Ascending aorta (tissue), 2 donors: ENCODE measurements around the gene TMEM266. TPM values are rescaled to one million over a fixed set of nuclear protein-coding genes. Genes with fewer than 3 reads are reported as not detected.

ENCODE experiments used
- DNase-seq, 2 donors: peaks; one replicate each; pipeline ENCODE4 v3.0.0-alpha.2; 2019; ENCODE audit warnings: low spot score in 2 of 2
- H3K27ac ChIP-seq, 2 donors: fragments of 200-600 bp; sonication (generic); one replicate each; pipeline ENCODE4 v1.5.1; 2016 to 2017; ENCODE audit warnings: mild to moderate bottlenecking in 1 of 2
- H3K27me3 ChIP-seq: fragments of 200-600 bp; sonication (generic); one replicate; pipeline ENCODE4 v1.5.1; 2017
- H3K36me3 ChIP-seq, 2 donors: fragments of 200-600 bp; sonication (generic); one replicate each; pipeline ENCODE4 v1.5.1; 2016
- H3K4me1 ChIP-seq, 2 donors: fragments of 200-600 bp; sonication (generic); one replicate each; pipeline ENCODE4 v1.5.1; 2016 to 2017; ENCODE audit warnings: mild to moderate bottlenecking in 1 of 2
- H3K4me3 ChIP-seq, 2 donors: fragments of 200-600 bp; sonication (generic); one replicate each; pipeline ENCODE4 v1.5.1; 2016 to 2017; ENCODE audit warnings: mild to moderate bottlenecking in 1 of 2
- H3K9me3 ChIP-seq, 2 donors: fragments of 200-600 bp; sonication (generic); one replicate each; pipeline ENCODE4 v1.5.1; 2016
- intact Hi-C: fragments of 100-400 bp; cut with DNase I; formaldehyde crosslinking; loops from one replicate; pipeline ENCODE4 v1.15.1; 2023
- total RNA-seq: library from RNA; depleted of rRNA; stranded (reverse); fragments of >200 nt; gene quantifications from one replicate; pipeline ENCODE4 v1.1.0, GENCODE V29; 2016
- TF ChIP-seq, protein P1 (sequence below), 3 experiments: fragments of 200-600 bp in 2 of 3; fragments of 450-650 bp in 1 of 3; sonication (generic) in 2 of 3; IDR thresholded peaks; one replicate each; pipeline ENCODE4 v1.5.1; 2016 to 2019; ENCODE audit warnings: antibody characterized with exemption in 3 of 3, mild to moderate bottlenecking in 1 of 3, moderate library complexity in 1 of 3

The TMEM266 gene
- total RNA-seq, 1 donor from 2014 or later, result not detected

DNA sequence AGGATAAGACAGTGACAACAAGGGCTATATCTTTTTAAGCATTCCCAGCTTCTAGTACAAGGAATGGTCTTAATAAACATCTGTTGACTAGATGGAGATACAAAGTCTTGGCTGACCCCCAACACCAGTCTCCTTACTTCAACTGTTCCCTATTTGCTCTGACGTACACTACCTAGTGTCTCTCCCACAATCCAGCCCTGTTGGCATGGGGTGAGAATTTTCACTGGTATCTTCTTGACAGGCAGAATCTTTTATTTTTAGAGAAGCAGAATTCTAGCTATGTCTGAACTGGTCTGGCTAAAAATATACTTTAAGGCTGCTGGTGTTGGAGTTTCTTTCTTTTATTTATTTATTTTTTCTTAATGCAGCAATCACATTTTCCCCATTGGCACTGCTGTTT lies 169.5 kb downstream of the TMEM266 start:
- H3K4me1 ChIP-seq, result no peaks in the 10 kb centered on the region
- peaks cover 14 to 36% of the 10 kb centered on the region in 2 donors for H3K36me3 ChIP-seq
- no peaks in the 10 kb centered on the region for H3K9me3 ChIP-seq
- H3K4me3 ChIP-seq, result no peak overlapping the region
- H3K27me3 ChIP-seq, result no peaks in the 10 kb centered on the region
- intact Hi-C loops, result no loop called here
- H3K27ac ChIP-seq, result no peak overlapping the region
- TF ChIP-seq, protein P1, sequence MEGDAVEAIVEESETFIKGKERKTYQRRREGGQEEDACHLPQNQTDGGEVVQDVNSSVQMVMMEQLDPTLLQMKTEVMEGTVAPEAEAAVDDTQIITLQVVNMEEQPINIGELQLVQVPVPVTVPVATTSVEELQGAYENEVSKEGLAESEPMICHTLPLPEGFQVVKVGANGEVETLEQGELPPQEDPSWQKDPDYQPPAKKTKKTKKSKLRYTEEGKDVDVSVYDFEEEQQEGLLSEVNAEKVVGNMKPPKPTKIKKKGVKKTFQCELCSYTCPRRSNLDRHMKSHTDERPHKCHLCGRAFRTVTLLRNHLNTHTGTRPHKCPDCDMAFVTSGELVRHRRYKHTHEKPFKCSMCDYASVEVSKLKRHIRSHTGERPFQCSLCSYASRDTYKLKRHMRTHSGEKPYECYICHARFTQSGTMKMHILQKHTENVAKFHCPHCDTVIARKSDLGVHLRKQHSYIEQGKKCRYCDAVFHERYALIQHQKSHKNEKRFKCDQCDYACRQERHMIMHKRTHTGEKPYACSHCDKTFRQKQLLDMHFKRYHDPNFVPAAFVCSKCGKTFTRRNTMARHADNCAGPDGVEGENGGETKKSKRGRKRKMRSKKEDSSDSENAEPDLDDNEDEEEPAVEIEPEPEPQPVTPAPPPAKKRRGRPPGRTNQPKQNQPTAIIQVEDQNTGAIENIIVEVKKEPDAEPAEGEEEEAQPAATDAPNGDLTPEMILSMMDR (IDR thresholded peaks at IDR 0.05), result no peak
- DNase-seq, result no peak

DNA sequence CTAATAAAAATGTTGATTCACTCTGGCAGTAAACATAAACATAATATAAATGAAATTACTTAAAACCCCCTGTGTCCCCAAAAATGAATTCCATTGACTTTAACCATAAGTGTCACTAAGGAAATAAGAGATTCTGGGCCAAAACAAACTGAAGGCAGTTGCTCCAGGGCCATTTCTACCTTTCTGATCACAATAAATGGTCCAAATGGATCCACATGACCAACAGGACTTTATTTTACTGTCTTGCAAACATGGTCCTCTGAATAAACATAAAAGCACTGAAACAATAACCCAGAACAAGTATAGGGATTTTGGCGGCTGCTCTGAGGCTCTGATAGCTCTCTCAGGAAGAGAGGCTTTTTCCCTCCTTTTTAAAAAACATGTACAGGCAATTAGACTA lies 174.1 kb downstream of the TMEM266 start:
- H3K27me3 ChIP-seq, result no peaks in the 10 kb centered on the region
- H3K36me3 ChIP-seq, result peaks cover 6 to 17% of the 10 kb centered on the region in 2 donors
- H3K4me1 ChIP-seq, result no peaks in the 10 kb centered on the region
- no peaks in the 10 kb centered on the region for H3K9me3 ChIP-seq
- intact Hi-C loops, result no loop called here
- no peak for DNase-seq
- no peak overlapping the region for H3K27ac ChIP-seq
- no peak overlapping the region for H3K4me3 ChIP-seq
- TF ChIP-seq, protein P1 (IDR thresholded peaks at IDR 0.05), result no peak

DNA sequence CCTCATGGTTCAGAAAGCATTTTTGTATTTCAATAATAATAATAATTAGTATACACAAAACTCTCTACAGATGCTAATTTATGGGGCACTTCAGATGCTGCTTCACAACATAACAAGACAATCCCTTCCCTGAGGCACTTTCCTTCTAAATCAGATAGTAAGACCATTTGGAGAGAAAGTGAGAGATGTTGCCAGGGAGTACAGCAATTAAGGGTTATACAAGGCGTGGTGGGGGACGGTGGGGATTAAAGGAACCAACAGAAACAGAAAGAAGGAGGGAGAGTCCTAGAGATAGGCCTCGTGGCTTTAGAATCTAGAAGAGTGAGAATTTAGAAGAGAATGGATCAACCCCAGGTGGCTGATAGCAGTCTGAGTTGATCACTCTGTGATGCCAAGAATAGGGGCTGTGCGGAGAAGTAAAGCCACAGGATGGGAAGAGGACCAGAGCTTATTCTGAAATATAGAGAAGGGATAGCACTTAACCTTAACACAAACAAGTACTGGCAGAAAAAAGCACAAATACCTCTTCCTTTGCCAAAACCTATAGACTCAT lies 174.6 kb downstream of the TMEM266 start:
- H3K4me3 ChIP-seq, result no peak overlapping the region
- no peaks in the 10 kb centered on the region for H3K27me3 ChIP-seq
- no peaks in the 10 kb centered on the region for H3K9me3 ChIP-seq
- TF ChIP-seq, protein P1 (IDR thresholded peaks at IDR 0.05), result no peak
- DNase-seq, result no peak
- no peak overlapping the region for H3K27ac ChIP-seq
- H3K36me3 ChIP-seq, result peaks cover 6 to 15% of the 10 kb centered on the region in 2 donors
- intact Hi-C loops, result no loop called here
- no peaks in the 10 kb centered on the region for H3K4me1 ChIP-seq

DNA sequence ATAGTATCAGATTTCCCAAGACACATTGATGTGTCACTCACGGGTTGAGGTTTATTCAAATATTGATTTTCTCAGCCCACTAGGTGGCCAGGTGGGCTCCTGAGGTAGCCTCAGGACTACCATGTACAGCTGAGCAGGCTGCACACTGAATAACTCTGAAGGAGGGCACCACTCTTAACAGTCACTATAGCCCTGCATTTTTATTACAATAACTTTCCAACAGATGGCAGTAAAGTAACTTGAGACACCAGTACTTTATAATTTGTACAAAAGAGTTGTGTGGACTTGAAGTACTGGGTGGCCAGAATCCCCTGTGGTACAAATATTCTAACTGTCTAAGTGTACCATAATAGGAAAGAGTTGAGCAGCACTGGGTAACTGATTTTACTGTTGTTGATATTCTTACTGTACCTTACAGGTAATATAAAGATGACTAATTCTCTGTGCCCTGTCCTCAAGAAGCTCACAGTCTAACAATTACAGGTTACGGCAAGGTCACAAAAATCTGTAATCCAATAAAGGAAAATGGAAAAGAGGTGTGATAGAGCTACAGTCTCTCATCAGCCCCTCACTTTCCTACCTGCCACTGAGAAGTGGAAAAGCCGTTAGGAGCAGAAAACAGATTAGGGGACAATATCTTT lies 175.5 kb downstream of the TMEM266 start:
- no peaks in the 10 kb centered on the region for H3K9me3 ChIP-seq
- no peak overlapping the region for H3K4me3 ChIP-seq
- no peaks in the 10 kb centered on the region for H3K27me3 ChIP-seq
- H3K27ac ChIP-seq, result no peak overlapping the region
- TF ChIP-seq, protein P1 (IDR thresholded peaks at IDR 0.05), result peak in 1 of 3 experiments; percentile 40
- no peak for DNase-seq
- intact Hi-C loops, result no loop called here
- no peaks in the 10 kb centered on the region for H3K4me1 ChIP-seq
- peaks cover 6 to 11% of the 10 kb centered on the region in 2 donors for H3K36me3 ChIP-seq

DNA sequence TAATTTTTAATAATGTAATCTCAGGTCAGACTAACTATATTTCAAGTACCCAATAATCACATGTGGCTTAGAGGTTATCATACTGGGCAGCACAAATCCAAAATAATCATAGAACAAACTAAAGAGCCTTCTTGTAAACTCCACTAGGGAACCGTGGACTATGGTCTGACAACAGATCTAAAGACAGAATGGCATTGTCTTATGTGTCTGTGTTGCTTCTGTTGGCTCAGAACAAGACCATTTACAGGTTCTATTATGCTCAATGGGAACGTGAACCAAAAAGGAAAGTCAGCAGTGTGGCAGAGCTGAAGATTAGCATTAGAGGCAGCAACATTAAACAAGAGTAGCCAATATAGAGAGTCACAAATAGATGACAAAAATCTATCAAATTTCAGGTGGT lies 176.6 kb downstream of the TMEM266 start:
- Histone ChIP-seq H3K4me1 (no peaks in the 10 kb centered on the region), H3K4me3 (no peak overlapping the region), H3K27me3 (no peaks in the 10 kb centered on the region), H3K27ac (no peak overlapping the region), H3K9me3 (no peaks in the 10 kb centered on the region), H3K36me3 (peaks cover 0 to 3% of the 10 kb centered on the region in 2 donors)
- intact Hi-C loops, result no loop called here
- DNase-seq, result no peak
- TF ChIP-seq, protein P1 (IDR thresholded peaks at IDR 0.05), result no peak
